Dendritic cell treated with granulocyte-macrophage colony-stimulating factor and Interleukin-4, amounts not matched to agents 40 ng/mL and 50 ng/mL, for 4 days (primary cell): Measurements from ENCODE around the gene OR10R2.
"Not testable (repeated sequence)": the region's sequence is repeated elsewhere in the genome, so short reads cannot be mapped to it uniquely, and the experiment has no call there.

Experiments
- H3K27ac Mint-ChIP-seq: one replicate; pipeline ENCODE4 v1.8.0; 2022; ENCODE audit warnings: mild to moderate bottlenecking, mixed read lengths
- H3K27me3 Mint-ChIP-seq: one replicate; pipeline ENCODE4 v1.8.0; 2022; ENCODE audit warnings: mild to moderate bottlenecking, mixed read lengths
- H3K36me3 Mint-ChIP-seq: one replicate; pipeline ENCODE4 v1.8.0; 2022; ENCODE audit warnings: low read depth, mixed read lengths
- H3K4me1 Mint-ChIP-seq: one replicate; pipeline ENCODE4 v1.8.0; 2022; ENCODE audit warnings: low read depth, mixed read lengths
- H3K4me3 Mint-ChIP-seq: one replicate; pipeline ENCODE4 v1.8.0; 2022; ENCODE audit warnings: mild to moderate bottlenecking, moderate library complexity, mixed read lengths
- H3K9me3 Mint-ChIP-seq: one replicate; pipeline ENCODE4 v1.8.0; 2022; ENCODE audit warnings: mixed read lengths
- intact Hi-C: fragments of 100-400 bp; cut with micrococcal nuclease; formaldehyde crosslinking; loops from one replicate; pipeline ENCODE4 v1.15.0; 2022

Gene OR10R2, protein sequence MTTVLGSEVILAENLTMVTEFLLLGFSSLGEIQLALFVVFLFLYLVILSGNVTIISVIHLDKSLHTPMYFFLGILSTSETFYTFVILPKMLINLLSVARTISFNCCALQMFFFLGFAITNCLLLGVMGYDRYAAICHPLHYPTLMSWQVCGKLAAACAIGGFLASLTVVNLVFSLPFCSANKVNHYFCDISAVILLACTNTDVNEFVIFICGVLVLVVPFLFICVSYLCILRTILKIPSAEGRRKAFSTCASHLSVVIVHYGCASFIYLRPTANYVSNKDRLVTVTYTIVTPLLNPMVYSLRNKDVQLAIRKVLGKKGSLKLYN

DNA sequence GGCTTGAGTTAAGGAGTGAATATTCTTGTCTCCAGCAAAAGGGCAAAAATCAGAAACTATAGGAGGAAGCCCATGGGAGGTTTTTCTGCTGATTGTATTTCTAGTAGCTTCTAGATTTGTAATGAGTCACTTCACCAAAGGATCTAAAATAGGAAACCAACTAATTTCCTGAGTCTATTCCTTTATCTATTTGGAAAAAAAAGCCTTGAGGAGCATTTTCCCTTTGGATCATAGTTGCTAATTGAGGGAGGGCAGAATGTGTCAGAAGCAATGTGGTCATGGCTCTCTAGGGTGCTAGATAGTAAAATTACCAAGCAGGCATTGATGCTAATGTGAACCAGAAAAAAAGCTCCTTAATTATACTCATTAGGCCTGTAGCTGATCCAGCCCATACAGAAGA lies at the start of gene OR10R2:
TSS of gene OR10R2 (plus strand) at position 301 of the 400 bp plus-strand sequence. CDS start 106 bp downstream, outside the sequence.
- Mint-ChIP-seq H3K36me3 (no peaks in the 10 kb centered on the region), H3K27me3 (peaks cover 8% of the 10 kb centered on the region), H3K4me3 (no peak within 1 kb of the TSS), H3K27ac (no peak within 1 kb of the TSS), H3K9me3 (no peaks in the 10 kb centered on the region), H3K4me1 (peaks cover 7% of the 10 kb centered on the region)
- intact Hi-C loops = no loop called here

DNA sequence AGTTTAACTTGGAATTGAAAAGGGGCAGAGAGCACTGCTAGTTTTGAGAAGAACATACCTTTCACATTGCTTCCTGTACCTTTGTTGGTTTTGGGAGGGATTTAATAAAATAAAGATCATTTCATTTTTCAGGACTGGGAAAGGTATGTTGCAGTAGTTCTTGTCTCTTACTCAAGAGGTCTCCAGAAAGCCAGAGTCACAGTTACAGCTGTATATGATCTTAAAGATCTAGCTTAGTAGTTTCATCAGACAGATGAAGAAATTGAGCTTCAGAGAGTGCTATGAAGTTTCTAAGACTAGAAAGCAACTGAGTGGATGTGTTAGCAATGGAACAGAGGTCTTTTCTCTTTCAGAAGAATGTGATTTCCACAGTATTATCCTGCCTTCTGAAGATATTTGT lies 47.0 kb upstream of the OR10R2 start:
- Mint-ChIP-seq H3K9me3 (peaks cover 8% of the 10 kb centered on the region), H3K4me3 (no peak overlapping the region), H3K36me3 (no peaks in the 10 kb centered on the region), H3K27me3 (peaks cover 2% of the 10 kb centered on the region), H3K27ac (no peak overlapping the region), H3K4me1 (peaks cover 14% of the 10 kb centered on the region)
- intact Hi-C loops = no loop called here

DNA sequence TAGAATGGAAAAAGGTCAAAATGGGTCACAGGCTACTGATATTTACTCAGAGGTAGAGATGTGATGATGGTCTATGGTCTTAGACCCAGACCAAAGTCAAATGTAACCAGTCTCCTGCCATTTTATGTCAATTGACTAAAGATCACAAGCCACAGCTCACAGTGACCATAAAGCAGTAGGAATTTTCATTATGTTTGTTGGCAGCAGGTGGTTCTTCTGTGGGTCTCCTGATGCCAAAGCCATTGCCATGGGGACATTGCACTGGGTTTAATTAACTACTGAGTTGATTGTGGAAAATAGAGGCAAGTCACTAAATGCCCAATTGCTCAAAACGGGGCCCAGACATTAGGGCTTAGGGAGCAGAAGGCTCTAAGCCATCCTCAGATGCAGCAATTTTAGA lies 45.9 kb upstream of the OR10R2 start, which contains the start of gene OR10K2:
TSS of gene OR10K2 (minus strand) at position 101 of the 400 bp plus-strand sequence. CDS start 5,371 bp downstream, outside the sequence.
- H3K4me3 Mint-ChIP-seq = no peak within 1 kb of the TSS
- H3K36me3 Mint-ChIP-seq = no peaks in the 10 kb centered on the region
- H3K9me3 Mint-ChIP-seq = peaks cover 15% of the 10 kb centered on the region
- peaks cover 25% of the 10 kb centered on the region for H3K4me1 Mint-ChIP-seq
- no peaks in the 10 kb centered on the region for H3K27me3 Mint-ChIP-seq
- no peak within 1 kb of the TSS for H3K27ac Mint-ChIP-seq
- intact Hi-C loops = no loop called here

DNA sequence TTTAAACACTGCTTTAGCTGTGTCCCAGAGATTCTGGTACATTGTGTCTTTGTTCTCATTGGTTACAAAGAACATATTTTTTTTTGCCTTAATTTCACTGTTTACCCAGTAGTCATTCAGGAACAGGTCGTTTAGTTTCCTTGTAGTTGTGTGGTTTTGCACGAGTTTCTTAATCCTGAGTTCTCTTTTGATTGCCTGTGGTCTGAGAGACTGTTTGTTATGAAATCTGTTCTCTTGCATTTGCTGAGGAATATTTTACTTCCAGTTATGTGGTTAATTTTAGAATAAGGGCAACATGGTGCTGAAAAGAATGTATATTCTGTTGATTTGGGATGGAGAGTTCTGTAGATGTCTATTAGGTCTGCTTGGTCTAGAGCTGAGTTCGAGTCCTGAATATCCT lies 41.9 kb upstream of the OR10R2 start:
- intact Hi-C loops, H3K27ac Mint-ChIP-seq, H3K27me3 Mint-ChIP-seq, H3K4me3 Mint-ChIP-seq, H3K36me3 Mint-ChIP-seq: not testable (repeated sequence)
- peaks cover 18% of the 10 kb centered on the region for H3K9me3 Mint-ChIP-seq
- H3K4me1 Mint-ChIP-seq = peaks cover 46% of the 10 kb centered on the region

DNA sequence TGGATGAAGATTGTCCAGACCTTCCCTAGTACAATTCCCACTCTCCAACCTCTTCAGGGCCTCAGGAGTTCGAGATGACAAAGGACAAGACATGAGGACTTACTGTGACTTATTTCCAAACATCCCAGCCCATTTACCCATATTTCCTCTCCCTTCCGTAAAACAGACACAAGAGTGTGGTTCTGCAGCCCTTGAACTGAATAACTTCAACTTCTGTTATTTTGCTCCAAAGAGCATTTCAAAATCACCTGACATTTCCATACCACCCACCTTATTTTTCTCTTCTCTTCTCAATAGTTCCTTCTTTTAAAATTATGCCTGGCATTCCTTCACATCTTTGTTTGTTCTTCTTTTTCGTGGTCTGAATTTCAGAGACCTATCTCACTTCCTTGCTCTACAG lies 37.3 kb upstream of the OR10R2 start:
- H3K4me1 Mint-ChIP-seq = peaks cover 40% of the 10 kb centered on the region
- no peaks in the 10 kb centered on the region for H3K36me3 Mint-ChIP-seq
- H3K4me3 Mint-ChIP-seq = no peak overlapping the region
- H3K27me3 Mint-ChIP-seq = no peaks in the 10 kb centered on the region
- intact Hi-C loops = loop anchor here (5.0 kb wide), 1 partner anchor 53 kb away; no protein-coding TSS in a partner anchor
- no peak overlapping the region for H3K27ac Mint-ChIP-seq
- H3K9me3 Mint-ChIP-seq = peaks cover 10% of the 10 kb centered on the region

DNA sequence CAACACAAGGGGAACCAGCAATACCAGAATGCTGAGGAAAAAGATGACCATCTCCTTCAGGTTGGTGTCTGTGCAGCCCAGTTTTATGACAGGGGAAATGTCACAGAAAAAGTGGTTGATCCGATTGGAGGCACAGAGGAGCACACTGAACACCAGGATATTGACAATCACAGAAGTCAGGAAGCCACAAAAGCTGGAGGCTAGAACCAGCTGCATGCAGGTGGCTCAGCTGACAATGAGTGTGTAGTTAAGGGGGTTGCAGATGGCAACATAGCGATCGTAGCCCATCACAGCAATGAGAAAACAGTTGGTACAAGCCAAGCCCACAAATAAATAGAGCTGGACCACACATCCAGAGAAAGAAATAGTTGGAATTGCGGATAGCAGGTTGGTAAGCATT lies 26.6 kb upstream of the OR10R2 start:
- no peaks in the 10 kb centered on the region for H3K27me3 Mint-ChIP-seq
- H3K36me3 Mint-ChIP-seq = no peaks in the 10 kb centered on the region
- H3K4me3 Mint-ChIP-seq = no peak overlapping the region
- H3K9me3 Mint-ChIP-seq = no peaks in the 10 kb centered on the region
- H3K4me1 Mint-ChIP-seq = peaks cover 16% of the 10 kb centered on the region
- no peak overlapping the region for H3K27ac Mint-ChIP-seq
- intact Hi-C loops = no loop called here

DNA sequence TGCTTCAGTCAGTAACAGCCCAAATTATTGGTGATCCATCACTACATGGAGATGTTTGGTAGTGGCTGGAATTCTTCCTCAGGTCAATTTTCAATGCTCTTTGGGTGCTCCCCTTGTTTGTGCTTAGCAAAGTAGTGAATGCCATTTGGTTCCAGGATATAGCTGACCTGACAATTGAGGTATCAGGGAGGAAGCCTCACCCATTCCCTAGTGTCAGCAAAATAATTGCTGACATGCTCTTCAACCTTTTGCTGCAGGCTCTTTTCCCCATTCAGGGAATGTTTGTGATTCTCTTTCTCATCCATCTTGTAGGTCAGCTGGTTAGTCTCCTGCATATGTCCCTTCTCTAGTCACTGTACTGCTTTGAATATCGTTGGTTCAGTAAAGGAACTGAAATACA lies 17.5 kb upstream of the OR10R2 start:
- Mint-ChIP-seq H3K27me3 (peaks cover 17% of the 10 kb centered on the region), H3K9me3 (peaks cover 19% of the 10 kb centered on the region), H3K36me3 (peaks cover 9% of the 10 kb centered on the region), H3K4me3 (no peak overlapping the region), H3K27ac (no peak overlapping the region), H3K4me1 (no peaks in the 10 kb centered on the region)
- intact Hi-C loops = no loop called here

DNA sequence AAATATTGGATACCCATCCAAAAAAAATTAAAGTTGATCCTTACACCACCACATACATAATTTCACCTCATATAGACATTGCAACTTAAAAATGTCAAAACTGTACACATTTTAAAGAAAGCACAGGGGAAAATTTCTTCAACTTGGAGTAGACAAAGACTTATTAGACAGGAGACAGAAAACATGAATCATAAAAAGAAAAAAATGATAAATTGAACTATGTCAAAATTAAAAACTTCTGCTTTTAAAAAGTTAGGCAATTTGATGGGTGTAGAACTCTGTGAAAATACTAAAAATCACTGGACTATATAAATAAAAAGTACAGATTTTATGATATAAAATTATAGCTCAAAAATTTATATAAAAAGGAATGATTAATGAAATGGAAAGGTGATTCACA lies 14.8 kb upstream of the OR10R2 start:
- peaks cover 6% of the 10 kb centered on the region for H3K9me3 Mint-ChIP-seq

DNA sequence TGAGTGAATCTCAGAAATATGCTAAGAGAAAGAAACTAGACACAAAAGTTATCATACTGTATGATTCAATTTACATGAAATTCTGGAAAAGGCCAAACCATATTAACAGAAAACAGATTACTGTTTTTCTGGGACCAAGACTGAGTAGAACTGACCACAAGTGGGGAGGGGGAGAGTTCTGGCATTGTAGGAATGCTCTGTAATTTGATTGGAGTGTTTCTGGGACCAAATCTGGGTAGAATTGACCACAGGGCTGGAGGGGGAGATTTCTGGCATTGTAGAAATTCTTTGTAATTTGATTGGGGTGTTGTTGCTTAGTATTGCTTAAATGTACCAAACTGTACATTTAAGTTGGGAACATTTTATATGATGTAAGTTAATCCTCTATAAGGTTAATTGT lies 13.8 kb upstream of the OR10R2 start:
- Mint-ChIP-seq H3K4me1 (no peaks in the 10 kb centered on the region), H3K27ac (no peak overlapping the region), H3K9me3 (no peaks in the 10 kb centered on the region), H3K4me3 (no peak overlapping the region), H3K36me3 (no peaks in the 10 kb centered on the region), H3K27me3 (peaks cover 15% of the 10 kb centered on the region)
- intact Hi-C loops = no loop called here

More for the DNA sequence above, 14.8 kb upstream of the OR10R2 start:
- H3K27me3 Mint-ChIP-seq = peaks cover 15% of the 10 kb centered on the region
- H3K4me3 Mint-ChIP-seq = no peak overlapping the region
- no peaks in the 10 kb centered on the region for H3K4me1 Mint-ChIP-seq
- intact Hi-C loops = no loop called here
- no peak overlapping the region for H3K27ac Mint-ChIP-seq
- no peaks in the 10 kb centered on the region for H3K36me3 Mint-ChIP-seq

DNA sequence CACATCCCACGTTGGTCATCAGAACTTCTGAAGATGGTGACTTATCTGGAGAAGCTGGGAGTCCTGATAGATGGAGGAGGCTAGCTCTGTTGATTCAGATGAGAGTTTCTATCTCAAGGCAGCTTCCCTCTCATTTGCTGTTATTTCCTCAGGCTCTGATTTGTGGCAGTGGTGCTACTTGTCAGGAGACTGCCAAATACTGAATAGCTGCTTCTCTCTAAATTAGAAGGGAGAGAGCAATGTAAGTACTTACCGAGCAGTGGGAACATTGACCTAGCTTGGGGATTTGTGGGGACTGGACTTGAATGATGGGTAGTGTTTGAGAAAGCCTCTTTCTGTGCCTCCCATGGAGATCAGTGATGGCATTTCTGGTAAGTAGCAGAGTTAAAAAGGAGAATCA lies 10.5 kb upstream of the OR10R2 start, which contains the start of gene OR10K1:
TSS of gene OR10K1 (plus strand) at position 301 of the 400 bp plus-strand sequence. CDS start 3,728 bp downstream, outside the sequence.
- intact Hi-C loops = no loop called here
- H3K4me3 Mint-ChIP-seq = no peak within 1 kb of the TSS
- no peaks in the 10 kb centered on the region for H3K4me1 Mint-ChIP-seq
- peaks cover 9% of the 10 kb centered on the region for H3K9me3 Mint-ChIP-seq
- no peaks in the 10 kb centered on the region for H3K36me3 Mint-ChIP-seq
- peaks cover 9% of the 10 kb centered on the region for H3K27me3 Mint-ChIP-seq
- H3K27ac Mint-ChIP-seq = no peak within 1 kb of the TSS

DNA sequence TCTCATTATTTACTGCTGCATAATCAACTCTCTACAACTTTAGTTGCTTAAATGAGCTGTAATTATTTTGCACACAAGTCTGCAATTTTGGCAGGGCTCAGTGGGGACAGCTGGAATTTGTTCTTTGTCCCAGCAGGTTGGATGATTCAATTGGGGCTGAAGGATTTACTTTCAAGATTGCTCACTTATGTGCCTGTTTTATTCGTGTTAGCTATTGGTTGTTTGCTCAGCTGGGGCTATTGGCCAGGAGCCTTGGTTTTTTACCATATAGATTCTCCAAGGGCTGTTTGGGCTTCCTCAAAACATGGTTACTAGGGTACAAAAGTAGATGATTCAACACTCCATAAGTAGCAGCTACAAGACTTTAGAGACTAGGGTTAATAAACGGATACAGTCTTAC lies 13.4 kb downstream of the OR10R2 start:
- intact Hi-C loops = loop anchor here (5.0 kb wide), 1 partner anchor 48 kb away; no protein-coding TSS in a partner anchor
- peaks cover 2% of the 10 kb centered on the region for H3K9me3 Mint-ChIP-seq
- H3K36me3 Mint-ChIP-seq = no peaks in the 10 kb centered on the region
- peaks cover 6% of the 10 kb centered on the region for H3K4me1 Mint-ChIP-seq
- H3K4me3 Mint-ChIP-seq = no peak overlapping the region
- H3K27ac Mint-ChIP-seq = no peak overlapping the region
- peaks cover 3% of the 10 kb centered on the region for H3K27me3 Mint-ChIP-seq

DNA sequence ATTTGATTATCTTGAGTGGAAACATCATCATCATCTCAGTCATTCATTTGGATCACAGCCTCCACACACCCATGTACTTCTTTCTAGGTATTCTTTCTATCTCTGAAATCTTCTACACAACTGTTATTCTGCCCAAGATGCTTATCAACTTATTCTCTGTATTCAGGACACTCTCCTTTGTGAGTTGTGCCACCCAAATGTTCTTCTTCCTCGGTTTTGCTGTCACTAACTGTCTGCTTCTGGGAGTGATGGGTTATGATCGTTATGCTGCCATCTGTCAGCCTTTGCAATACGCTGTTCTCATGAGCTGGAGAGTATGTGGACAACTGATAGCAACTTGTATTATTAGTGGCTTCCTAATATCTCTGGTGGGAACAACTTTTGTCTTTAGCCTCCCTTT lies 19.3 kb downstream of the OR10R2 start:
- H3K9me3 Mint-ChIP-seq = no peaks in the 10 kb centered on the region
- H3K36me3 Mint-ChIP-seq = no peaks in the 10 kb centered on the region
- peaks cover 9% of the 10 kb centered on the region for H3K4me1 Mint-ChIP-seq
- no peaks in the 10 kb centered on the region for H3K27me3 Mint-ChIP-seq
- no peak overlapping the region for H3K4me3 Mint-ChIP-seq
- no peak overlapping the region for H3K27ac Mint-ChIP-seq
- intact Hi-C loops = loop anchor here (10.0 kb wide), 2 partner anchors 157 to 397 kb away; partner anchors contain the start of gene CD1B

DNA sequence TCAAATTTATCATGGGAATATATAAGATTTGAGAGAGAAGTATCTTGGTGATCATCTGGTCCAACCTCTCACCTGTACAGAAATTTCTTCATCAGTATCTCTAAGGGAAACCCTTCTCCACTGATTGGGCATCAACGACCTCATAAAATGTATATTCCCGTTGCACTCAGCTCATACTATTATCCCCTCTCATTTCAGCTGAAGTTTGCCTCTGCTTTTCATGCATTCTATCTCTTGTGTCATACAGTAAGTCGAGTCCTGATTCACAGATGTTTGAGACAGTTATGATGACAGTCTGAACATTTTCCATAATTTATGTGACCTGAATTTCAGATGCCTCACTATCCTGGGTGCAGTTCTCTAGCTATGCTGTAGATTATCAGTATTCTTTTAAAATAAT lies 21.0 kb downstream of the OR10R2 start:
- Mint-ChIP-seq H3K36me3 (no peaks in the 10 kb centered on the region), H3K4me1 (peaks cover 12% of the 10 kb centered on the region), H3K27me3 (no peaks in the 10 kb centered on the region), H3K4me3 (no peak overlapping the region), H3K9me3 (no peaks in the 10 kb centered on the region), H3K27ac (no peak overlapping the region)
- intact Hi-C loops = loop anchor here (10.0 kb wide), 2 partner anchors 158 to 398 kb away; partner anchors contain the start of gene CD1B

DNA sequence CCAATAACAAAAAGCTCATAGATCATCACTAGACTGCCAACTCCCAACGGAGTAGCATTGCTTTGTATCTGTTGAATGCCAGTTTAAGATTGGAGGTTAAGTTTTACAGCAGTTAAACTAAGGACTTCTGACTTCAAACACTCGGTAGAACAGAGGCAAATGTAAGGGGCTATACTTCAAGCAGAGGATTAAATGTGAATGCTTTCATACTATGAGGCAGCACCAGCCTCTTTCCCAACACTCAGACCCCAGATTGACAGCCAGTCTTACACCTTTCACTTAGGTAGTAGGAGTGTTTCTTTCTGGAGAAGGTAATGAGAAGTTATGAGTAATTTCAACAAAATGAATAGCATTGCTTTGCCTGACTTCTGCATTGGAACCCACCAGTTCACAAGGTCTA lies 22.8 kb downstream of the OR10R2 start:
- H3K27ac Mint-ChIP-seq = no peak overlapping the region
- intact Hi-C loops = loop anchor here (10.0 kb wide), 2 partner anchors 160 to 400 kb away; partner anchors contain the start of gene CD1B
- H3K9me3 Mint-ChIP-seq = no peaks in the 10 kb centered on the region
- H3K36me3 Mint-ChIP-seq = no peaks in the 10 kb centered on the region
- H3K27me3 Mint-ChIP-seq = peaks cover 2% of the 10 kb centered on the region
- peaks cover 12% of the 10 kb centered on the region for H3K4me1 Mint-ChIP-seq
- no peak overlapping the region for H3K4me3 Mint-ChIP-seq
